Measurements from ENCODE around the gene SLC35G6. TPM values are rescaled to one million over a fixed set of nuclear protein-coding genes. Genes with fewer than 3 reads are reported as not detected.

SLC35G6 gene
- total RNA-seq, 1 experiment from 2014 or later: not detected

DNA sequence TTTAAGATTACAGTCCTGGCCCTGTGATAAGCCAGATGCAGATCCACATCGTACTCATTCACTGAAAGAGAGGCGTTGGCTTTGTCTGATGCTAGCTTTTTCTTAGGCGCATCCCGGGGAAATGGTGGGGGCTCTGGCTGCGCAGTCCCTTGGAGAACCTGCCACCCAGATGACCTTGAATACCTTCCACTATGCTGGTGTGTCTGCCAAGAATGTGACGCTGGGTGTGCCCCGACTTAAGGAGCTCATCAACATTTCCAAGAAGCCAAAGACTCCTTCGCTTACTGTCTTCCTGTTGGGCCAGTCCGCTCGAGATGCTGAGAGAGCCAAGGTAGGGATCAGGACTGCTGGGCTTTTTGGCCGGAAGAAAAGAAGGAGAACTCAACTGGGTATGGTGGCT is 26.9 kb downstream of the SLC35G6 start:
- Histone ChIP-seq H3K4me1 (ENCODE audit: control insufficient read depth, insufficient read depth, low read length) (no peaks in the 10 kb centered on the region), H3K9me3 (ENCODE audit: control insufficient read depth, insufficient read depth, low read depth, low read length) (no peaks in the 10 kb centered on the region), H3K36me3 (ENCODE audit: control insufficient read depth, insufficient read depth, low read length) (peaks cover 26% of the 10 kb centered on the region), H3K27ac (ENCODE audit: low read length) (no peak overlapping the region), H3K4me3 (ENCODE audit: low read depth in 2 of 2, low read length in 2 of 2) (no peak overlapping the region), H3K27me3 (ENCODE audit: control insufficient read depth, insufficient read depth, low read length) (no peaks in the 10 kb centered on the region)
- POLR2A ChIA-PET: no interaction called here
- ATAC-seq (no peak), DNase-seq (ENCODE audit: low read depth, low spot score) (no peak)
- intact Hi-C loops (cut with micrococcal nuclease; ENCODE audit: unreplicated experiment): no loop called here
- TF ChIP-seq SIN3A (IDR thresholded peaks at IDR 0.05; ENCODE audit: borderline replicate concordance, insufficient read depth, low read depth, low read length) (no peak), TCF7L2 (IDR thresholded peaks at IDR 0.05; ENCODE audit: low read depth, low read length) (no peak), POLR2AphosphoS5 (IDR thresholded peaks at IDR 0.05; ENCODE audit: low read depth, low read length) (no peak)
- TF ChIP-seq, protein P1, sequence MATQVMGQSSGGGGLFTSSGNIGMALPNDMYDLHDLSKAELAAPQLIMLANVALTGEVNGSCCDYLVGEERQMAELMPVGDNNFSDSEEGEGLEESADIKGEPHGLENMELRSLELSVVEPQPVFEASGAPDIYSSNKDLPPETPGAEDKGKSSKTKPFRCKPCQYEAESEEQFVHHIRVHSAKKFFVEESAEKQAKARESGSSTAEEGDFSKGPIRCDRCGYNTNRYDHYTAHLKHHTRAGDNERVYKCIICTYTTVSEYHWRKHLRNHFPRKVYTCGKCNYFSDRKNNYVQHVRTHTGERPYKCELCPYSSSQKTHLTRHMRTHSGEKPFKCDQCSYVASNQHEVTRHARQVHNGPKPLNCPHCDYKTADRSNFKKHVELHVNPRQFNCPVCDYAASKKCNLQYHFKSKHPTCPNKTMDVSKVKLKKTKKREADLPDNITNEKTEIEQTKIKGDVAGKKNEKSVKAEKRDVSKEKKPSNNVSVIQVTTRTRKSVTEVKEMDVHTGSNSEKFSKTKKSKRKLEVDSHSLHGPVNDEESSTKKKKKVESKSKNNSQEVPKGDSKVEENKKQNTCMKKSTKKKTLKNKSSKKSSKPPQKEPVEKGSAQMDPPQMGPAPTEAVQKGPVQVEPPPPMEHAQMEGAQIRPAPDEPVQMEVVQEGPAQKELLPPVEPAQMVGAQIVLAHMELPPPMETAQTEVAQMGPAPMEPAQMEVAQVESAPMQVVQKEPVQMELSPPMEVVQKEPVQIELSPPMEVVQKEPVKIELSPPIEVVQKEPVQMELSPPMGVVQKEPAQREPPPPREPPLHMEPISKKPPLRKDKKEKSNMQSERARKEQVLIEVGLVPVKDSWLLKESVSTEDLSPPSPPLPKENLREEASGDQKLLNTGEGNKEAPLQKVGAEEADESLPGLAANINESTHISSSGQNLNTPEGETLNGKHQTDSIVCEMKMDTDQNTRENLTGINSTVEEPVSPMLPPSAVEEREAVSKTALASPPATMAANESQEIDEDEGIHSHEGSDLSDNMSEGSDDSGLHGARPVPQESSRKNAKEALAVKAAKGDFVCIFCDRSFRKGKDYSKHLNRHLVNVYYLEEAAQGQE (IDR thresholded peaks at IDR 0.05; ENCODE audit: insufficient read depth in 1 of 2, low read depth in 2 of 2, low read length in 1 of 2): no peak
- TF ChIP-seq, protein P2, sequence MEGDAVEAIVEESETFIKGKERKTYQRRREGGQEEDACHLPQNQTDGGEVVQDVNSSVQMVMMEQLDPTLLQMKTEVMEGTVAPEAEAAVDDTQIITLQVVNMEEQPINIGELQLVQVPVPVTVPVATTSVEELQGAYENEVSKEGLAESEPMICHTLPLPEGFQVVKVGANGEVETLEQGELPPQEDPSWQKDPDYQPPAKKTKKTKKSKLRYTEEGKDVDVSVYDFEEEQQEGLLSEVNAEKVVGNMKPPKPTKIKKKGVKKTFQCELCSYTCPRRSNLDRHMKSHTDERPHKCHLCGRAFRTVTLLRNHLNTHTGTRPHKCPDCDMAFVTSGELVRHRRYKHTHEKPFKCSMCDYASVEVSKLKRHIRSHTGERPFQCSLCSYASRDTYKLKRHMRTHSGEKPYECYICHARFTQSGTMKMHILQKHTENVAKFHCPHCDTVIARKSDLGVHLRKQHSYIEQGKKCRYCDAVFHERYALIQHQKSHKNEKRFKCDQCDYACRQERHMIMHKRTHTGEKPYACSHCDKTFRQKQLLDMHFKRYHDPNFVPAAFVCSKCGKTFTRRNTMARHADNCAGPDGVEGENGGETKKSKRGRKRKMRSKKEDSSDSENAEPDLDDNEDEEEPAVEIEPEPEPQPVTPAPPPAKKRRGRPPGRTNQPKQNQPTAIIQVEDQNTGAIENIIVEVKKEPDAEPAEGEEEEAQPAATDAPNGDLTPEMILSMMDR (IDR thresholded peaks at IDR 0.05): no peak
- in situ Hi-C loops (cut with HindIII; ENCODE audit: low pct_unique_long_range_greater_than_20kb, low sequenced_read_pairs): no loop called here
- CTCF ChIA-PET: interaction anchor here (1.0 to 1.2 kb wide), 2 partner anchors 46 to 52 kb away, joined by 3 to 5 read pairs; no protein-coding TSS in a partner anchor
- no TSS peak for BruUV-seq (replicated peaks)

DNA sequence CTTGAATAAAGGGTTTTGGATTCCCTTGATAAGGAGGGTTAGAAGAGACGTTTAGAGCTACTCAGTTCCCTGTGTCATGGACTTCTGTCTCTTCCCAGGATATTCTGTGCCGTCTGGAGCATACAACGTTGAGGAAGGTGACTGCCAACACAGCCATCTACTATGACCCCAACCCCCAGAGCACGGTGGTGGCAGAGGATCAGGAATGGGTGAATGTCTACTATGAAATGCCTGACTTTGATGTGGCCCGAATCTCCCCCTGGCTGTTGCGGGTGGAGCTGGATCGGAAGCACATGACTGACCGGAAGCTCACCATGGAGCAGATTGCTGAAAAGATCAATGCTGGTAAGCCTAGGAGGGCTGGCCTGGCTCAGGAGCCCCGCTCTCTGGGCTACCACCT is 27.6 kb downstream of the SLC35G6 start:
- no peak overlapping the region for H3K4me3 ChIP-seq (ENCODE audit: low read depth in 2 of 2, low read length in 2 of 2)
- in situ Hi-C loops (cut with HindIII; ENCODE audit: low pct_unique_long_range_greater_than_20kb, low sequenced_read_pairs): no loop called here
- ATAC-seq (no peak), DNase-seq (ENCODE audit: low read depth, low spot score) (no peak)
- POLR2A ChIA-PET: no interaction called here
- BruUV-seq (replicated peaks): no TSS peak
- intact Hi-C loops (cut with micrococcal nuclease; ENCODE audit: unreplicated experiment): no loop called here
- CTCF ChIA-PET: interaction anchor here (0.6 to 1.2 kb wide), 2 partner anchors 21 to 52 kb away, joined by 3 read pairs; no protein-coding TSS in a partner anchor
- no peak overlapping the region for H3K27ac ChIP-seq (ENCODE audit: low read length)
- TF ChIP-seq POLR2AphosphoS5 (IDR thresholded peaks at IDR 0.05; ENCODE audit: low read depth, low read length) (no peak), SIN3A (IDR thresholded peaks at IDR 0.05; ENCODE audit: borderline replicate concordance, insufficient read depth, low read depth, low read length) (no peak), TCF7L2 (IDR thresholded peaks at IDR 0.05; ENCODE audit: low read depth, low read length) (no peak)
- TF ChIP-seq, protein P2 (IDR thresholded peaks at IDR 0.05): no peak
- TF ChIP-seq, protein P1 (IDR thresholded peaks at IDR 0.05; ENCODE audit: insufficient read depth in 1 of 2, low read depth in 2 of 2, low read length in 1 of 2): no peak
- no peaks in the 10 kb centered on the region for H3K4me1 ChIP-seq (ENCODE audit: control insufficient read depth, insufficient read depth, low read length)
- peaks cover 20% of the 10 kb centered on the region for H3K36me3 ChIP-seq (ENCODE audit: control insufficient read depth, insufficient read depth, low read length)
- H3K9me3 ChIP-seq (ENCODE audit: control insufficient read depth, insufficient read depth, low read depth, low read length): no peaks in the 10 kb centered on the region
- H3K27me3 ChIP-seq (ENCODE audit: control insufficient read depth, insufficient read depth, low read length): no peaks in the 10 kb centered on the region
